K562 (cell line): ENCODE data around the gene SYT6. TPM values are rescaled to one million over a fixed set of nuclear protein-coding genes. Genes with fewer than 3 reads are reported as not detected.

Source experiments
- DACH1 ChIP-seq: fragments of 450-650 bp; IDR thresholded peaks from 2 replicates; pipeline ENCODE4 v1.6.1; 2018; ENCODE audit not compliant: partially characterized antibody
- EHMT2 ChIP-seq: fragments of 450-650 bp; IDR thresholded peaks from 2 replicates; pipeline ENCODE4 v1.6.1; 2018; ENCODE audit warnings: antibody characterized with exemption
- EP300 ChIP-seq: IDR thresholded peaks from 2 replicates; pipeline ENCODE4 v1.6.1; 2012; ENCODE audit warnings: low read length, improper control_type of control experiment
- RFX7 ChIP-seq: fragments of 250-450 bp; sonication (Bioruptor Pico); IDR thresholded peaks from 2 replicates; pipeline ENCODE4 v1.5.1; 2021; ENCODE audit warnings: mild to moderate bottlenecking
- SOX6 ChIP-seq: fragments of 450-650 bp; IDR thresholded peaks from 2 replicates; pipeline ENCODE4 v1.6.1; 2014; ENCODE audit warnings: mild to moderate bottlenecking
- polyA plus RNA-seq, 8 experiments: library from polyadenylated mRNA; depleted of rRNA in 4 of 8; stranded (reverse) in 5 of 8; unstranded in 3 of 8; fragments of >200 nt; fragmentation: Nextera tagmentation in 2 of 8; fragmentation: Illumina TruSeq in 1 of 8; extraction: Ambion mirVana in 2 of 8; extraction: Trizol in 1 of 8; gene quantifications; 2 replicates each; pipeline versions ENCODE4 v1.2.1 to v1.2.3, GENCODE V29; 2011 to 2014; ENCODE audit warnings: inconsistent platforms in 1 of 8, missing spikeins in 1 of 8
- total RNA-seq, 7 experiments: library from RNA; depleted of rRNA in 6 of 7; stranded (reverse); fragments of >200 nt in 6 of 7; fragmentation: Illumina TruSeq in 2 of 7; extraction: Trizol in 2 of 7; gene quantifications; 2 replicates each; pipeline versions ENCODE4 v1.2.1 to v1.2.3, GENCODE V29; 2011 to 2021; ENCODE audit warnings: low replicate concordance in 1 of 7
- TF ChIP-seq, protein P1 (sequence below): sonication (generic); formaldehyde crosslinking; IDR thresholded peaks from 2 replicates; pipeline ENCODE4 v1.8.1; 2023; ENCODE audit warnings: missing genetic modification reagents, mild to moderate bottlenecking, borderline replicate concordance
- TF ChIP-seq, protein P2 (sequence below): fragments of 450-650 bp; IDR thresholded peaks from 2 replicates; pipeline ENCODE4 v1.6.1; 2016; ENCODE audit warnings: low read depth
- TF ChIP-seq, protein P3 (sequence below), 2 experiments: fragments of 450-650 bp; conservative IDR thresholded peaks; 2 replicates each; pipeline ENCODE4 v1.6.1; 2017; ENCODE audit warnings: mild to moderate bottlenecking in 2 of 2, moderate library complexity in 2 of 2

SYT6 gene
- total and polyA plus RNA-seq, 9 of the 15 experiments (the other 6 are each of a cell fraction or from before 2014, with no cell fraction given): 0.06 TPM; not detected in 8

DNA sequence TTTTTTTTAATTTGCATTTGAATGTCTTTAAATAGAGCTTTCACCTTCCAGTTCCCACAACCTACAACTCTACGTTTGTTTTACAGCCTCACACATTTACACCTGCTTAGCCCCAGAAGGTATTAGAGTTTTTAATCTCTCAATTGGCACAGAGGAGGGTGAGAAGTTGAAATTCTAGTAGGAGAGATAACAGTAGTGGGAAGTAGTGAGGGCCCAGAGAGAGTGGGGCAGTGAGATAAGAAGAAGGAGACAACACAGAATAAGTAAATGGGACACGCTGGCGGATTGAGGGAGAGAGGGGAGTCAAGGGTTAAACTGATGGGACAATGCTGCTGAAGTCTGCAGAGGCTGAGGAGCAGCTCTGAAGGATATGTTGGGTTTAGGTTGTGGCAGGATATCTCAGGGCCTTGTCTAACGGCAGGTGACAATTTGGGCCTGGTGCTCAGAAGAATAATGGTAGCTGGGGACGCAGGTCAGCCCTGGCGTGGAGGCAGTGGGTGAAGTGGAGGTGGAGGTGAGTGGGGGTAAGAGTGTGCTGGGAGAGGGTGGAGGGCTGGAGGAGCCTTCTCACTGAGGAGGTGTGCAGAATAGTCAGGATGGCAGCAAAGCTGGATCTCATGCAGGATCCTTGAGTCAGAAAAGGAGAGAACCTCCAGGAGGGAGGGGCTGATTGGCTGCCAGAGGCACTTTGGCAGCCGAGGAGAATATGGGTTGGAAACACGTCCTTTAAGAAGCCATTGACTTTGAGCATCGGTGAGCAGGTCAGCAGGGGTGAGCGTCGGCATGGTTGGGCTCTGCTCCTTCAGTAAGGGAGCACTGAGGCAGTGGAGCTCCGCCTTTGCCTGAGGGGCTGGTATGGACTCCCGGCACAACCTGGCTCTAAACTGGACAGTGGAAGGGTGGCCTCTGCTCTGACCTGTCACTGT lies 72.9 kb downstream of the SYT6 start (continued):
- TF ChIP-seq, protein P1, sequence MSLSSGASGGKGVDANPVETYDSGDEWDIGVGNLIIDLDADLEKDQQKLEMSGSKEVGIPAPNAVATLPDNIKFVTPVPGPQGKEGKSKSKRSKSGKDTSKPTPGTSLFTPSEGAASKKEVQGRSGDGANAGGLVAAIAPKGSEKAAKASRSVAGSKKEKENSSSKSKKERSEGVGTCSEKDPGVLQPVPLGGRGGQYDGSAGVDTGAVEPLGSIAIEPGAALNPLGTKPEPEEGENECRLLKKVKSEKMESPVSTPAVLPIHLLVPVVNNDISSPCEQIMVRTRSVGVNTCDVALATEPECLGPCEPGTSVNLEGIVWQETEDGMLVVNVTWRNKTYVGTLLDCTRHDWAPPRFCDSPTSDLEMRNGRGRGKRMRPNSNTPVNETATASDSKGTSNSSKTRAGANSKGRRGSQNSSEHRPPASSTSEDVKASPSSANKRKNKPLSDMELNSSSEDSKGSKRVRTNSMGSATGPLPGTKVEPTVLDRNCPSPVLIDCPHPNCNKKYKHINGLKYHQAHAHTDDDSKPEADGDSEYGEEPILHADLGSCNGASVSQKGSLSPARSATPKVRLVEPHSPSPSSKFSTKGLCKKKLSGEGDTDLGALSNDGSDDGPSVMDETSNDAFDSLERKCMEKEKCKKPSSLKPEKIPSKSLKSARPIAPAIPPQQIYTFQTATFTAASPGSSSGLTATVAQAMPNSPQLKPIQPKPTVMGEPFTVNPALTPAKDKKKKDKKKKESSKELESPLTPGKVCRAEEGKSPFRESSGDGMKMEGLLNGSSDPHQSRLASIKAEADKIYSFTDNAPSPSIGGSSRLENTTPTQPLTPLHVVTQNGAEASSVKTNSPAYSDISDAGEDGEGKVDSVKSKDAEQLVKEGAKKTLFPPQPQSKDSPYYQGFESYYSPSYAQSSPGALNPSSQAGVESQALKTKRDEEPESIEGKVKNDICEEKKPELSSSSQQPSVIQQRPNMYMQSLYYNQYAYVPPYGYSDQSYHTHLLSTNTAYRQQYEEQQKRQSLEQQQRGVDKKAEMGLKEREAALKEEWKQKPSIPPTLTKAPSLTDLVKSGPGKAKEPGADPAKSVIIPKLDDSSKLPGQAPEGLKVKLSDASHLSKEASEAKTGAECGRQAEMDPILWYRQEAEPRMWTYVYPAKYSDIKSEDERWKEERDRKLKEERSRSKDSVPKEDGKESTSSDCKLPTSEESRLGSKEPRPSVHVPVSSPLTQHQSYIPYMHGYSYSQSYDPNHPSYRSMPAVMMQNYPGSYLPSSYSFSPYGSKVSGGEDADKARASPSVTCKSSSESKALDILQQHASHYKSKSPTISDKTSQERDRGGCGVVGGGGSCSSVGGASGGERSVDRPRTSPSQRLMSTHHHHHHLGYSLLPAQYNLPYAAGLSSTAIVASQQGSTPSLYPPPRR: no peak
- TF ChIP-seq, protein P2, sequence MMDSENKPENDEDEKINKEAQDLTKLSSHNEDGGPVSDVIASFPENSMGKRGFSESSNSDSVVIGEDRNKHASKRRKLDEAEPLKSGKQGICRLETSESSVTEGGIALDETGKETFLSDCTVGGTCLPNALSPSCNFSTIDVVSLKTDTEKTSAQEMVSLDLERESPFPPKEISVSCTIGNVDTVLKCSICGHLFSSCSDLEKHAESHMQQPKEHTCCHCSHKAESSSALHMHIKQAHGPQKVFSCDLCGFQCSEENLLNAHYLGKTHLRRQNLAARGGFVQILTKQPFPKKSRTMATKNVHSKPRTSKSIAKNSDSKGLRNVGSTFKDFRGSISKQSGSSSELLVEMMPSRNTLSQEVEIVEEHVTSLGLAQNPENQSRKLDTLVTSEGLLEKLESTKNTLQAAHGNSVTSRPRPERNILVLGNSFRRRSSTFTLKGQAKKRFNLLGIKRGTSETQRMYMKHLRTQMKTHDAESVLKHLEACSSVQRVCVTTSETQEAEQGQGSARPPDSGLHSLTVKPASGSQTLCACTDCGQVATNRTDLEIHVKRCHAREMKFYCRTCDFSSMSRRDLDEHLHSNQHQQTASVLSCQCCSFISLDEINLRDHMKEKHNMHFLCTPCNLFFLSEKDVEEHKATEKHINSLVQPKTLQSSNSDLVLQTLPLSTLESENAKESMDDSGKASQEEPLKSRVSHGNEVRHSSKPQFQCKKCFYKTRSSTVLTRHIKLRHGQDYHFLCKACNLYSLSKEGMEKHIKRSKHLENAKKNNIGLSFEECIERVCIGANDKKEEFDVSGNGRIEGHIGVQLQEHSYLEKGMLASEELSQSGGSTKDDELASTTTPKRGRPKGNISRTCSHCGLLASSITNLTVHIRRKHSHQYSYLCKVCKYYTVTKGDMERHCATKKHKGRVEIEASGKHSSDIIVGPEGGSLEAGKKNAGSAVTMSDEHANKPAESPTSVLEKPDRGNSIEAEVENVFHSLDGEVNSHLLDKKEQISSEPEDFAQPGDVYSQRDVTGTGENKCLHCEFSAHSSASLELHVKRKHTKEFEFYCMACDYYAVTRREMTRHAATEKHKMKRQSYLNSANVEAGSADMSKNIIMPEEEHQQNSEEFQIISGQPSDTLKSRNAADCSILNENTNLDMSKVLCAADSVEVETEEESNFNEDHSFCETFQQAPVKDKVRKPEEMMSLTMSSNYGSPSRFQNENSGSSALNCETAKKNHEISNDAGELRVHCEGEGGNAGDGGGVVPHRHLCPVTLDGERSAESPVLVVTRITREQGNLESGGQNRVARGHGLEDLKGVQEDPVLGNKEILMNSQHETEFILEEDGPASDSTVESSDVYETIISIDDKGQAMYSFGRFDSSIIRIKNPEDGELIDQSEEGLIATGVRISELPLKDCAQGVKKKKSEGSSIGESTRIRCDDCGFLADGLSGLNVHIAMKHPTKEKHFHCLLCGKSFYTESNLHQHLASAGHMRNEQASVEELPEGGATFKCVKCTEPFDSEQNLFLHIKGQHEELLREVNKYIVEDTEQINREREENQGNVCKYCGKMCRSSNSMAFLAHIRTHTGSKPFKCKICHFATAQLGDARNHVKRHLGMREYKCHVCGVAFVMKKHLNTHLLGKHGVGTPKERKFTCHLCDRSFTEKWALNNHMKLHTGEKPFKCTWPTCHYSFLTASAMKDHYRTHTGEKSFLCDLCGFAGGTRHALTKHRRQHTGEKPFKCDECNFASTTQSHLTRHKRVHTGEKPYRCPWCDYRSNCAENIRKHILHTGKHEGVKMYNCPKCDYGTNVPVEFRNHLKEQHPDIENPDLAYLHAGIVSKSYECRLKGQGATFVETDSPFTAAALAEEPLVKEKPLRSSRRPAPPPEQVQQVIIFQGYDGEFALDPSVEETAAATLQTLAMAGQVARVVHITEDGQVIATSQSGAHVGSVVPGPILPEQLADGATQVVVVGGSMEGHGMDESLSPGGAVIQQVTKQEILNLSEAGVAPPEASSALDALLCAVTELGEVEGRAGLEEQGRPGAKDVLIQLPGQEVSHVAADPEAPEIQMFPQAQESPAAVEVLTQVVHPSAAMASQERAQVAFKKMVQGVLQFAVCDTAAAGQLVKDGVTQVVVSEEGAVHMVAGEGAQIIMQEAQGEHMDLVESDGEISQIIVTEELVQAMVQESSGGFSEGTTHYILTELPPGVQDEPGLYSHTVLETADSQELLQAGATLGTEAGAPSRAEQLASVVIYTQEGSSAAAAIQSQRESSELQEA: no peak
- TF ChIP-seq RFX7 (no peak), SOX6 (peak; percentile 44; the same call in 1 of the 2 replicates), DACH1 (no peak), EP300 (peak; percentile 74; the same call in 1 of the 2 replicates), EHMT2 (peak; percentile 42; the same call in 1 of the 2 replicates)
- TF ChIP-seq, protein P3, sequence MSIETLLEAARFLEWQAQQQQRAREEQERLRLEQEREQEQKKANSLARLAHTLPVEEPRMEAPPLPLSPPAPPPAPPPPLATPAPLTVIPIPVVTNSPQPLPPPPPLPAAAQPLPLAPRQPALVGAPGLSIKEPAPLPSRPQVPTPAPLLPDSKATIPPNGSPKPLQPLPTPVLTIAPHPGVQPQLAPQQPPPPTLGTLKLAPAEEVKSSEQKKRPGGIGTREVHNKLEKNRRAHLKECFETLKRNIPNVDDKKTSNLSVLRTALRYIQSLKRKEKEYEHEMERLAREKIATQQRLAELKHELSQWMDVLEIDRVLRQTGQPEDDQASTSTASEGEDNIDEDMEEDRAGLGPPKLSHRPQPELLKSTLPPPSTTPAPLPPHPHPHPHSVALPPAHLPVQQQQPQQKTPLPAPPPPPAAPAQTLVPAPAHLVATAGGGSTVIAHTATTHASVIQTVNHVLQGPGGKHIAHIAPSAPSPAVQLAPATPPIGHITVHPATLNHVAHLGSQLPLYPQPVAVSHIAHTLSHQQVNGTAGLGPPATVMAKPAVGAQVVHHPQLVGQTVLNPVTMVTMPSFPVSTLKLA (conservative IDR thresholded peaks at IDR 0.05): peak in 1 of 2 experiments; percentile 53; a peak in 2 of 4 replicates
